B cell (primary cell): Measurements from ENCODE around the gene HOXD4. TPM values are rescaled to one million over a fixed set of nuclear protein-coding genes. Genes with fewer than 3 reads are reported as not detected.

Source experiments
- ATAC-seq: fragments of 200-7000 bp; cut with Tn5 transposase; one replicate; pipeline ENCODE4 v1.10.0; 2021; ENCODE audit warnings: low read depth, mild to moderate bottlenecking, moderate number of reproducible peaks, moderate library complexity
- CTCF ChIA-PET: fragments of 350-600 bp; sonication (Branson Sonifier 250); formaldehyde crosslinking; loops from one replicate; lab custom pipeline; 2021; ENCODE audit warnings: antibody characterized with exemption, inconsistent platforms; lab: Charles Lee
- POLR2A ChIA-PET: fragments of 350-600 bp; sonication (Branson Sonifier 250); formaldehyde crosslinking; loops from one replicate; lab custom pipeline; 2021; ENCODE audit warnings: antibody characterized with exemption; lab: Charles Lee
- DNase-seq: peaks from one replicate; pipeline ENCODE4 v3.0.0; 2013
- H2AFZ ChIP-seq: 2 replicates; pipeline ENCODE4 v1.6.1; 2012; ENCODE audit warnings: mild to moderate bottlenecking, low read depth, low read length; ENCODE audit not compliant: insufficient read depth, poor library complexity, severe bottlenecking
- H3K27ac ChIP-seq, 2 donors: 1 replicate in 1 of 2; 2 replicates in 1 of 2; pipeline ENCODE4 v1.5.1; 2012 to 2013; ENCODE audit warnings: low read length in 2 of 2, mild to moderate bottlenecking in 2 of 2, moderate library complexity in 1 of 2
- H3K27me3 ChIP-seq, 4 experiments: fragments of 200-600 bp in 1 of 4; sonication (generic) in 1 of 4; replicated peaks in 1 of 4; 1 replicate in 2 of 4; 2 replicates in 2 of 4; pipeline versions ENCODE4 v1.6.1 to v1.7.0; 2013 to 2016; ENCODE audit warnings: low read length in 3 of 4, mild to moderate bottlenecking in 2 of 4, mixed read lengths in 1 of 4, moderate library complexity in 1 of 4; ENCODE audit not compliant: insufficient read depth in 4 of 4, control insufficient read depth in 3 of 4; ENCODE audit errors: control extremely low read depth in 1 of 4
- H3K36me3 ChIP-seq, 2 experiments: replicated peaks in 1 of 2; 1 replicate in 1 of 2; 2 replicates in 1 of 2; pipeline versions ENCODE4 v1.6.1 to v1.7.1; 2013; ENCODE audit warnings: low read length in 1 of 2; ENCODE audit not compliant: insufficient read depth in 2 of 2, control insufficient read depth in 1 of 2; ENCODE audit errors: control extremely low read depth in 1 of 2, extremely low read depth in 1 of 2
- H3K4me1 ChIP-seq, 2 donors: fragments of 200-600 bp in 1 of 2; sonication (generic) in 1 of 2; 1 replicate in 1 of 2; 2 replicates in 1 of 2; pipeline versions ENCODE4 v1.5.1 to v1.6.1; 2013 to 2017; ENCODE audit warnings: low read length in 2 of 2; ENCODE audit not compliant: control insufficient read depth in 2 of 2, insufficient read depth in 2 of 2
- H3K4me2 ChIP-seq: replicated peaks from 2 replicates; pipeline ENCODE3; 2012; ENCODE audit warnings: mild to moderate bottlenecking, low read depth, low read length; ENCODE audit not compliant: poor library complexity, severe bottlenecking
- H3K4me3 ChIP-seq, 5 experiments: fragments of 200-600 bp in 1 of 5; sonication (generic) in 1 of 5; 1 replicate in 3 of 5; 2 replicates in 2 of 5; pipeline versions ENCODE4 v1.5.1 to v1.7.0; 2011 to 2016; ENCODE audit warnings: low read length in 4 of 5, mild to moderate bottlenecking in 4 of 5, low read depth in 2 of 5, control low read depth in 1 of 5, moderate library complexity in 1 of 5; ENCODE audit not compliant: insufficient read depth in 1 of 5; ENCODE audit errors: control extremely low read depth in 1 of 5, extremely low read depth in 1 of 5
- H3K79me2 ChIP-seq: fragments of 200-600 bp; sonication (generic); one replicate; pipeline ENCODE4 v1.6.0; 2016; ENCODE audit warnings: low read length; ENCODE audit not compliant: control insufficient read depth, insufficient read depth
- H3K9ac ChIP-seq: fragments of 200-600 bp; sonication (generic); 2 replicates; pipeline ENCODE4 v1.6.1; 2017; ENCODE audit warnings: mild to moderate bottlenecking, low read length, moderate library complexity
- H3K9me3 ChIP-seq, 3 donors: one replicate each; pipeline versions ENCODE4 v1.6.1 to v1.7.1; 2013; ENCODE audit warnings: low read length in 2 of 3; ENCODE audit not compliant: control insufficient read depth in 2 of 3, insufficient read depth in 1 of 3; ENCODE audit errors: control extremely low read depth in 1 of 3
- H4K20me1 ChIP-seq: 2 replicates; pipeline ENCODE4 v1.6.0; 2012; ENCODE audit warnings: mild to moderate bottlenecking, low read length; ENCODE audit not compliant: insufficient read depth, control insufficient read depth, poor library complexity, severe bottlenecking
- H3K27ac Mint-ChIP-seq: one replicate; pipeline ENCODE4 v1.8.0; 2021; ENCODE audit warnings: mixed read lengths
- H3K27me3 Mint-ChIP-seq: one replicate; pipeline ENCODE4 v1.8.0; 2021; ENCODE audit warnings: mixed read lengths
- H3K4me1 Mint-ChIP-seq: one replicate; pipeline ENCODE4 v1.8.0; 2021; ENCODE audit warnings: mixed read lengths
- H3K4me3 Mint-ChIP-seq: one replicate; pipeline ENCODE4 v1.8.0; 2021; ENCODE audit warnings: mixed read lengths
- H3K9me3 Mint-ChIP-seq: one replicate; pipeline ENCODE4 v1.8.0; 2022; ENCODE audit warnings: mixed read lengths; ENCODE audit not compliant: insufficient read depth
- CTCF ChIP-seq: fragments of 200-600 bp; IDR thresholded peaks from one replicate; pipeline ENCODE4 v1.8.0; 2022; ENCODE audit warnings: antibody characterized with exemption, mild to moderate bottlenecking
- EZH2 ChIP-seq: IDR thresholded peaks from 2 replicates; pipeline ENCODE4 v1.6.1; 2012; ENCODE audit warnings: borderline replicate concordance, low read depth, mild to moderate bottlenecking, moderate library complexity, low read length; ENCODE audit not compliant: insufficient read depth, poor library complexity, severe bottlenecking
- WGBS: methylation state at CpG from one replicate; pipeline ENCODE4 v1.1.5; 2013; ENCODE audit warnings: missing lambda C conversion rate; ENCODE audit not compliant: insufficient coverage; 5-methylcytosine and 5-hydroxymethylcytosine counted together
- intact Hi-C: fragments of 100-400 bp; cut with micrococcal nuclease; formaldehyde crosslinking; loops from one replicate; pipeline ENCODE4 v1.10.0; 2022
- polyA plus RNA-seq: library from polyadenylated mRNA; depleted of rRNA; stranded (reverse); fragments of >200 nt; gene quantifications from 2 replicates; pipeline ENCODE4 v1.2.3, GENCODE V29; 2012
- total RNA-seq, 2 donors: library from RNA; stranded (reverse); fragments of 120-200 nt in 1 of 2; gene quantifications; 1 replicate in 1 of 2; 2 replicates in 1 of 2; pipeline versions ENCODE4 v1.2.3 to v1.2.4, GENCODE V29; 2013 to 2022

The HOXD4 gene
- total and polyA plus RNA-seq, 2 donors (not counting 1 experiment from before 2014, with no cell fraction given) = not detected

GRCh38 chr2:176115883-176116813, 35.2 kb upstream of the HOXD4 start, which contains the start of gene HOXD10:
Gene HOXD10, plus strand, starts transcription at chr2:176116778. Its CDS starts 56 bp downstream, at chr2:176116834.
- H3K4me3 Mint-ChIP-seq = no peak within 1 kb of the TSS
- POLR2A ChIA-PET = no interaction called here

More at GRCh38 chr2:176115883-176116813, 35.2 kb upstream of the HOXD4 start, which contains the start of gene HOXD10:
- no peaks in the 10 kb centered on the region for H4K20me1 ChIP-seq
- H3K27ac Mint-ChIP-seq = peak within 1 kb of the TSS; percentile 42
- no peak within 1 kb of the TSS for H3K27ac ChIP-seq
- no peak for TF ChIP-seq CTCF
- no peak for TF ChIP-seq EZH2
- H3K9me3 ChIP-seq = peaks cover 0 to 58% (median 2%) of the 10 kb centered on the region in 3 donors
- H3K27me3 ChIP-seq = peaks cover 0 to 95% (median 75%) of the 10 kb centered on the region in 4 experiments
- no peak within 1 kb of the TSS for H3K4me3 ChIP-seq
- intact Hi-C loops = no loop called here
- peaks cover 2% of the 10 kb centered on the region for H3K9me3 Mint-ChIP-seq
- no peaks in the 10 kb centered on the region for H3K79me2 ChIP-seq
- H3K36me3 ChIP-seq = no peaks in the 10 kb centered on the region
- 13% methylated on average over 65 of the region's 66 CpGs for WGBS
- ATAC-seq (no peak), DNase-seq (no peak)
- no peak within 1 kb of the TSS for H3K4me2 ChIP-seq
- H3K4me1 Mint-ChIP-seq = peaks cover 7% of the 10 kb centered on the region
- H3K9ac ChIP-seq = no peak within 1 kb of the TSS
- peaks cover 84% of the 10 kb centered on the region for H3K27me3 Mint-ChIP-seq
- H2AFZ ChIP-seq = no peak within 1 kb of the TSS
- peaks cover 0 to 9% of the 10 kb centered on the region in 2 donors for H3K4me1 ChIP-seq
- CTCF ChIA-PET = interaction anchor here (1.7 kb wide), 1 partner anchor 1032 kb away, joined by 3 read pairs; no protein-coding TSS in a partner anchor
